ENCODE data around the gene SBF2. TPM values are rescaled to one million over a fixed set of nuclear protein-coding genes. Genes with fewer than 3 reads are reported as not detected.

Gene SBF2
- total and polyA plus RNA-seq, 8 donors: 25.7 to 62.6 (median 57.0) TPM

GRCh38 chr11:10325277-10326011 is 31.4 kb upstream of the SBF2 start:
- Histone ChIP-seq H3K27me3 (no peaks in the 10 kb centered on the region), H3K36me3 (no peaks in the 10 kb centered on the region)
- no peak for TF ChIP-seq CTCF (IDR thresholded peaks at IDR 0.05)

GRCh38 chr11:10324474-10324873 is 30.5 kb upstream of the SBF2 start:
- no peak for TF ChIP-seq CTCF (IDR thresholded peaks at IDR 0.05)
- Histone ChIP-seq H3K36me3 (no peaks in the 10 kb centered on the region), H3K9me3 (no peaks in the 10 kb centered on the region), H3K27ac (no peak overlapping the region), H3K4me1 (peaks cover 30 to 55% of the 10 kb centered on the region in 2 donors), H3K27me3 (no peaks in the 10 kb centered on the region), H3K4me3 (no peak overlapping the region)
- ATAC-seq: no peak
- intact Hi-C loops (cut with DNase I): no loop called here
- no peak for DNase-seq

More at GRCh38 chr11:10325277-10326011, 31.4 kb upstream of the SBF2 start:
- H3K9me3 ChIP-seq: no peaks in the 10 kb centered on the region
- intact Hi-C loops (cut with DNase I): no loop called here
- H3K27ac ChIP-seq: peak overlapping the region; percentile 45
- ATAC-seq (no peak), DNase-seq (no peak)
- H3K4me1 ChIP-seq: peaks cover 30 to 62% of the 10 kb centered on the region in 2 donors
- no peak overlapping the region for H3K4me3 ChIP-seq

GRCh38 chr11:10323793-10324170 is 29.8 kb upstream of the SBF2 start:
- H3K4me1 ChIP-seq: peaks cover 25 to 49% of the 10 kb centered on the region in 2 donors
- no peak overlapping the region for H3K27ac ChIP-seq
- H3K27me3 ChIP-seq: no peaks in the 10 kb centered on the region
- no peak for TF ChIP-seq CTCF (IDR thresholded peaks at IDR 0.05)
- H3K4me3 ChIP-seq: no peak overlapping the region
- no peak for DNase-seq
- no peaks in the 10 kb centered on the region for H3K36me3 ChIP-seq
- intact Hi-C loops (cut with DNase I): no loop called here
- H3K9me3 ChIP-seq: no peaks in the 10 kb centered on the region
- no peak for ATAC-seq

GRCh38 chr11:10322830-10323792 is 29.1 kb upstream of the SBF2 start:
- H3K9me3 ChIP-seq: no peaks in the 10 kb centered on the region
- peak; percentile 72 for ATAC-seq
- DNase-seq: peak in 1 of 4 donors; percentile 76
- peak overlapping the region; percentile 28 to 30 for H3K27ac ChIP-seq
- TF ChIP-seq CTCF (IDR thresholded peaks at IDR 0.05): peak; percentile 44 to 51
- H3K4me3 ChIP-seq: no peak overlapping the region
- no peaks in the 10 kb centered on the region for H3K27me3 ChIP-seq
- peaks cover 19 to 42% of the 10 kb centered on the region in 2 donors for H3K4me1 ChIP-seq
- intact Hi-C loops (cut with DNase I): no loop called here
- no peaks in the 10 kb centered on the region for H3K36me3 ChIP-seq

GRCh38 chr11:10322401-10322800 is 28.4 kb upstream of the SBF2 start:
- intact Hi-C loops (cut with DNase I): no loop called here
- Histone ChIP-seq H3K36me3 (no peaks in the 10 kb centered on the region), H3K27me3 (no peaks in the 10 kb centered on the region), H3K27ac (peak overlapping the region; percentile 28 to 30), H3K4me3 (no peak overlapping the region), H3K4me1 (peaks cover 15 to 35% of the 10 kb centered on the region in 2 donors), H3K9me3 (no peaks in the 10 kb centered on the region)
- ATAC-seq (no peak), DNase-seq (no peak)
- TF ChIP-seq CTCF (IDR thresholded peaks at IDR 0.05): no peak

Measured in left lung (tissue), 10 donors.